Right lobe of liver (tissue), 6 donors: ENCODE data around the gene SLC12A3. TPM values are rescaled to one million over a fixed set of nuclear protein-coding genes. Genes with fewer than 3 reads are reported as not detected.
A peak's percentile ranks its signal among the peaks of the same experiment; 100 is the strongest.

Source experiments
- ATAC-seq, 4 donors: fragments of 200-7000 bp; cut with Tn5 transposase; one replicate each; pipeline ENCODE4 v1.9.1; 2020; ENCODE audit warnings: mild to moderate bottlenecking in 4 of 4, moderate library complexity in 4 of 4
- DNase-seq, 3 donors: peaks; one replicate each; pipeline ENCODE4 v3.0.0-alpha.2; 2020
- H3K27ac ChIP-seq, 3 donors: fragments of 200-600 bp; one replicate each; pipeline ENCODE4 v1.8.0; 2022
- H3K27me3 ChIP-seq, 2 donors: fragments of 200-600 bp; one replicate each; pipeline ENCODE4 v1.8.0; 2022
- H3K36me3 ChIP-seq, 4 donors: fragments of 200-600 bp; sonication (generic) in 1 of 4; one replicate each; pipeline versions ENCODE4 v1.5.1 to v1.8.0; 2017 to 2022; ENCODE audit warnings: control low read depth in 1 of 4
- H3K4me1 ChIP-seq, 4 donors: fragments of 200-600 bp; sonication (generic) in 1 of 4; one replicate each; pipeline versions ENCODE4 v1.5.1 to v1.8.0; 2017 to 2022; ENCODE audit warnings: control low read depth in 1 of 4
- H3K4me3 ChIP-seq, 3 donors: fragments of 200-600 bp; one replicate each; pipeline ENCODE4 v1.8.0; 2022
- H3K9me3 ChIP-seq, 4 donors: fragments of 200-600 bp; sonication (generic) in 1 of 4; one replicate each; pipeline versions ENCODE4 v1.5.1 to v1.8.0; 2017 to 2022; ENCODE audit warnings: control low read depth in 1 of 4
- CTCF ChIP-seq, 4 donors: fragments of 200-600 bp in 3 of 4; fragments of 450-650 bp in 1 of 4; IDR thresholded peaks; one replicate each; pipeline versions ENCODE4 v1.5.1 to v1.8.0; 2016 to 2022; ENCODE audit warnings: antibody characterized with exemption in 4 of 4, mild to moderate bottlenecking in 2 of 4
- POLR2A ChIP-seq: fragments of 450-650 bp; IDR thresholded peaks from one replicate; pipeline ENCODE4 v1.6.1; 2017; ENCODE audit warnings: antibody characterized with exemption, mild to moderate bottlenecking
- WGBS: methylation state at CpG from one replicate; pipeline ENCODE4 v1.1.6; 2018; ENCODE audit warnings: low coverage, low lambda C conversion rate; ENCODE audit not compliant: insufficient coverage; ENCODE audit errors: missing lambda C conversion rate; 5-methylcytosine and 5-hydroxymethylcytosine counted together
- intact Hi-C, 2 donors: fragments of 100-400 bp; cut with DNase I; formaldehyde crosslinking; loops; one replicate each; pipeline versions ENCODE4 v1.11.2 to v1.14.1; 2022
- total RNA-seq, 6 experiments: library from RNA; depleted of rRNA in 2 of 6; stranded (reverse); fragments of >200 nt in 2 of 6; fragmentation: NEBNext Ultra II Directional in 3 of 6; extraction: Animal tissue kit (Norgen Biotek cat#: 25700) in 3 of 6; gene quantifications; one replicate each; pipeline versions ENCODE4 v1.1.0 to v1.2.4, GENCODE V29; 2016 to 2023
- donor health status: DM: no; HTN: yes; CAD: no.
- donor health status: DM: no; HTN: no; CAD: no.
- donor health status: DM: no; HTN: no; CAD: no.
- donor health status: DM: no; HTN: yes; CAD: no.
- donor health status: DM: no; HTN: yes; CAD: no.

SLC12A3 gene
- total RNA-seq, 6 experiments from 2014 or later = not detected

- ATAC-seq (peak in 1 of 4 donors; percentile 12), DNase-seq (no peak)
- H3K27ac ChIP-seq = no peak overlapping the region
- no peak overlapping the region for H3K4me3 ChIP-seq
- no peaks in the 10 kb centered on the region for H3K4me1 ChIP-seq
- TF ChIP-seq CTCF (IDR thresholded peaks at IDR 0.05) = no peak
- intact Hi-C loops = no loop called here
- no peaks in the 10 kb centered on the region for H3K9me3 ChIP-seq
- 80% methylated on average over 2 of the region's 12 CpGs for WGBS
- no peaks in the 10 kb centered on the region for H3K36me3 ChIP-seq
- H3K27me3 ChIP-seq = no peaks in the 10 kb centered on the region
These were observed 21.3 kb downstream of the SLC12A3 start for GRCh38 chr16:56886296-56886695.

- WGBS = 50% methylated on average over 1 of the region's 9 CpGs
- Histone ChIP-seq H3K9me3 (no peaks in the 10 kb centered on the region), H3K27ac (no peak overlapping the region), H3K27me3 (no peaks in the 10 kb centered on the region), H3K4me1 (no peaks in the 10 kb centered on the region), H3K36me3 (no peaks in the 10 kb centered on the region), H3K4me3 (no peak overlapping the region)
- intact Hi-C loops = no loop called here
- TF ChIP-seq POLR2A = no peak
- TF ChIP-seq CTCF (IDR thresholded peaks at IDR 0.05) = no peak
- ATAC-seq (no peak), DNase-seq (no peak)
These were observed 21.8 kb downstream of the SLC12A3 start for GRCh38 chr16:56886826-56887225.

- intact Hi-C loops = no loop called here
- no peaks in the 10 kb centered on the region for H3K4me1 ChIP-seq
- peak in 1 of 4 donors; percentile 32 for ATAC-seq
- no peak overlapping the region for H3K4me3 ChIP-seq
- H3K36me3 ChIP-seq = no peaks in the 10 kb centered on the region
- H3K27me3 ChIP-seq = no peaks in the 10 kb centered on the region
- no peak for DNase-seq
- no peaks in the 10 kb centered on the region for H3K9me3 ChIP-seq
- no peak for TF ChIP-seq CTCF (IDR thresholded peaks at IDR 0.05)
- TF ChIP-seq POLR2A = no peak
- no peak overlapping the region for H3K27ac ChIP-seq
- WGBS = no CpG with 5 or more reads among the region's 7 CpGs
These were observed 23.8 kb downstream of the SLC12A3 start for GRCh38 chr16:56888806-56889205.

GRCh38 chr16:56889206-56889605 is 24.2 kb downstream of the SLC12A3 start:
- H3K27ac ChIP-seq = no peak overlapping the region
- ATAC-seq (no peak), DNase-seq (no peak)

More at GRCh38 chr16:56889206-56889605, 24.2 kb downstream of the SLC12A3 start:
- intact Hi-C loops = no loop called here
- TF ChIP-seq CTCF (IDR thresholded peaks at IDR 0.05) = no peak
- Histone ChIP-seq H3K9me3 (no peaks in the 10 kb centered on the region), H3K4me3 (no peak overlapping the region), H3K36me3 (no peaks in the 10 kb centered on the region), H3K27me3 (no peaks in the 10 kb centered on the region), H3K4me1 (no peaks in the 10 kb centered on the region)
- WGBS = 84% methylated on average over 5 of the region's 5 CpGs
